ENCODE measurements around the gene CEBPG.

CEBPG gene

GRCh38 chr19:33429891-33430673 lies 56.6 kb downstream of the CEBPG start:
- H3K4me1 ChIP-seq (ENCODE audit: control insufficient read depth, insufficient read depth, low read length) = peaks cover 1% of the 10 kb centered on the region; the same call in 1 of the 2 replicates
- H3K36me3 ChIP-seq (ENCODE audit: control insufficient read depth, insufficient read depth, low read length) = no peaks in the 10 kb centered on the region
- H3K27ac ChIP-seq (ENCODE audit: low read depth, low read length) = no peak overlapping the region
- no peaks in the 10 kb centered on the region for H3K9me3 ChIP-seq (ENCODE audit: control insufficient read depth, insufficient read depth, low read length)
- H3K27me3 ChIP-seq (ENCODE audit: control insufficient read depth, insufficient read depth, low read length) = no peaks in the 10 kb centered on the region
- no peak overlapping the region for H3K9ac ChIP-seq (ENCODE audit: low read depth, low read length)
- no peak overlapping the region for H3K4me3 ChIP-seq (ENCODE audit: low read depth, low read length)

GRCh38 chr19:33430674-33431277 lies 57.3 kb downstream of the CEBPG start:
- Histone ChIP-seq H3K4me1 (ENCODE audit: control insufficient read depth, insufficient read depth, low read length) (peaks cover 5% of the 10 kb centered on the region; the same call in 1 of the 2 replicates), H3K27ac (ENCODE audit: low read depth, low read length) (no peak overlapping the region), H3K27me3 (ENCODE audit: control insufficient read depth, insufficient read depth, low read length) (no peaks in the 10 kb centered on the region), H3K9ac (ENCODE audit: low read depth, low read length) (no peak overlapping the region), H3K36me3 (ENCODE audit: control insufficient read depth, insufficient read depth, low read length) (no peaks in the 10 kb centered on the region), H3K4me3 (ENCODE audit: low read depth, low read length) (no peak overlapping the region), H3K9me3 (ENCODE audit: control insufficient read depth, insufficient read depth, low read length) (no peaks in the 10 kb centered on the region)

DNA sequence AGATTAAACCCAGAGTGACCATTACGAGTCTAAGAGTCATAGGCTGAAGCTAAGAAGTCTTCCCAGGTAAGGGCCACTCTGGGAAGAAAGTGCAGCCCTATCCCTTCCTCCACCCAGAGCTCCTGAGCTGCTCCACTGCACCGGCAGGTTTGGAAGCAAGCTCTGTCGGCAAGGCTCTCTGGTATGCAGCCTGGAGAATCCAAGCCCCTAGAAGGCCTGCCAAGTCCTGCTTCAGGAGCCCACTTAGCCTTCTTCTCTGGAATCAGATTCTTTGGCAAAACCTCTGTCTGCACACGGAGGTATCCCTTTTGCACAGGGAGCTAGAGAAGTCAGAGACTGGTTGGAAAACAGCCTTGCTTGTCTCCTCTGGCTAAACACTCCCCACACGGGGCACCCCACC lies 58.5 kb downstream of the CEBPG start:
- peaks cover 5% of the 10 kb centered on the region; the same call in 1 of the 2 replicates for H3K4me1 ChIP-seq (ENCODE audit: control insufficient read depth, insufficient read depth, low read length)
- H3K4me3 ChIP-seq (ENCODE audit: low read depth, low read length) = no peak overlapping the region
- H3K9me3 ChIP-seq (ENCODE audit: control insufficient read depth, insufficient read depth, low read length) = no peaks in the 10 kb centered on the region
- no peaks in the 10 kb centered on the region for H3K36me3 ChIP-seq (ENCODE audit: control insufficient read depth, insufficient read depth, low read length)
- no peaks in the 10 kb centered on the region for H3K27me3 ChIP-seq (ENCODE audit: control insufficient read depth, insufficient read depth, low read length)
- no peak overlapping the region for H3K27ac ChIP-seq (ENCODE audit: low read depth, low read length)
- no peak overlapping the region for H3K9ac ChIP-seq (ENCODE audit: low read depth, low read length)

Data from HUES48 (cell line).